OCI-LY1 (cell line): Measurements from ENCODE around the gene GRK4.

Experiments
- EZH2 ChIP-seq: fragments of 200-600 bp; sonication (generic), shearing (Covaris generic); IDR thresholded peaks from 2 replicates; pipeline ENCODE4 v1.8.0; 2017; ENCODE audit warnings: borderline replicate concordance, mixed run types, mild to moderate bottlenecking, antibody characterized with exemption, low read length, moderate library complexity, mixed read lengths
- TF ChIP-seq, protein P1 (sequence below): fragments of 200-600 bp; sonication (generic), shearing (Covaris generic); IDR thresholded peaks from 2 replicates; pipeline ENCODE4 v1.5.1; 2017; ENCODE audit warnings: mild to moderate bottlenecking, antibody characterized with exemption, low read length, moderate library complexity, mixed read lengths

- TF ChIP-seq, protein P1, sequence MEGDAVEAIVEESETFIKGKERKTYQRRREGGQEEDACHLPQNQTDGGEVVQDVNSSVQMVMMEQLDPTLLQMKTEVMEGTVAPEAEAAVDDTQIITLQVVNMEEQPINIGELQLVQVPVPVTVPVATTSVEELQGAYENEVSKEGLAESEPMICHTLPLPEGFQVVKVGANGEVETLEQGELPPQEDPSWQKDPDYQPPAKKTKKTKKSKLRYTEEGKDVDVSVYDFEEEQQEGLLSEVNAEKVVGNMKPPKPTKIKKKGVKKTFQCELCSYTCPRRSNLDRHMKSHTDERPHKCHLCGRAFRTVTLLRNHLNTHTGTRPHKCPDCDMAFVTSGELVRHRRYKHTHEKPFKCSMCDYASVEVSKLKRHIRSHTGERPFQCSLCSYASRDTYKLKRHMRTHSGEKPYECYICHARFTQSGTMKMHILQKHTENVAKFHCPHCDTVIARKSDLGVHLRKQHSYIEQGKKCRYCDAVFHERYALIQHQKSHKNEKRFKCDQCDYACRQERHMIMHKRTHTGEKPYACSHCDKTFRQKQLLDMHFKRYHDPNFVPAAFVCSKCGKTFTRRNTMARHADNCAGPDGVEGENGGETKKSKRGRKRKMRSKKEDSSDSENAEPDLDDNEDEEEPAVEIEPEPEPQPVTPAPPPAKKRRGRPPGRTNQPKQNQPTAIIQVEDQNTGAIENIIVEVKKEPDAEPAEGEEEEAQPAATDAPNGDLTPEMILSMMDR, result no peak
- TF ChIP-seq EZH2, result no peak
Observed at GRCh38 chr4:3066836-3067400, 103.5 kb downstream of the GRK4 start.
